GM23248 (cell line): ENCODE data around the gene FOXR1.
"Not testable (repeated sequence)": the region's sequence is repeated elsewhere in the genome, so short reads cannot be mapped to it uniquely, and the experiment has no call there.

Source experiments
- EZH2 ChIP-seq: fragments of 200-600 bp; sonication (generic); IDR thresholded peaks from 2 replicates; pipeline ENCODE4 v1.6.1; 2018; ENCODE audit warnings: antibody characterized with exemption, mild to moderate bottlenecking; ENCODE audit not compliant: insufficient read depth, poor library complexity, severe bottlenecking
- EZH2phosphoT487 ChIP-seq: fragments of 200-600 bp; sonication (generic); IDR thresholded peaks from 2 replicates; pipeline ENCODE4 v1.6.1; 2018; ENCODE audit warnings: antibody characterized with exemption, moderate library complexity, mild to moderate bottlenecking, low read depth; ENCODE audit not compliant: insufficient read depth

DNA sequence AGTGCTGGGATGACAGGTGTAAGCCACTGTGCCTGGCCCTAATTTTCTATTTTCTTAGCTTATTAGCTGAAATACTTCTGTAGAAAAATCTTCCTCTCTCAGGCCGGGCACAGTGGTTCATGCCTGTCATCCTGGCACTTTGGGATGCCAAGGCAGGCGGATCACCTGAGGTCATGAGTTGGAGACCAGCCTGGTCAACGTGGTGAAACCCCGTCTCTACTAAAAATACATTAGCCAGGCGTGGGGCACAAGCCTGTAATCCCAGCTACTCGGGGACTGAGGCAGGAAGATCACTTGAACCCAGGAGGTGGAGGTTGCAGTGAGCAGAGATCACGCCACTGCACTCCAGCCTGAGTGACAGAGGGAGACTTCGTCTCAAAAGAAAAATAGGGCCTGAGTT, 12.8 kb downstream of the FOXR1 start:
- TF ChIP-seq EZH2phosphoT487, EZH2: not testable (repeated sequence)
